NCI-H146 (cell line): ENCODE results near the gene CBX4.

ENCODE experiments used
- DNase-seq: peaks from one replicate; lab custom pipeline; 2025; lab: John Stamatoyannopoulos, UW

The CBX4 gene

GRCh38 chr17:79811868-79812352 lies 27.3 kb downstream of the CBX4 start:
- DNase-seq: peak; percentile 50

GRCh38 chr17:79811011-79811867 lies 28.0 kb downstream of the CBX4 start:
- DNase-seq: peak; percentile 80

GRCh38 chr17:79810130-79811010 lies 28.9 kb downstream of the CBX4 start:
- DNase-seq: peak; percentile 95

GRCh38 chr17:79809530-79810129 lies 29.6 kb downstream of the CBX4 start:
- DNase-seq: peak; percentile 74

- peak; percentile 74 for DNase-seq
Observed at GRCh38 chr17:79808763-79809529, 30.3 kb downstream of the CBX4 start.

GRCh38 chr17:79806863-79807720 lies 32.1 kb downstream of the CBX4 start:
- DNase-seq: no peak

- no peak for DNase-seq
Observed at GRCh38 chr17:79806446-79806760, 32.8 kb downstream of the CBX4 start.

GRCh38 chr17:79804856-79805696 lies 34.2 kb downstream of the CBX4 start:
- DNase-seq: no peak

GRCh38 chr17:79803997-79804855 lies 35.0 kb downstream of the CBX4 start:
- DNase-seq: peak; percentile 25

GRCh38 chr17:79803421-79803996 lies 35.7 kb downstream of the CBX4 start:
- no peak for DNase-seq

- no peak for DNase-seq
Observed at GRCh38 chr17:79802736-79803420, 36.4 kb downstream of the CBX4 start.

- DNase-seq: no peak
Observed at GRCh38 chr17:79802039-79802735, 37.1 kb downstream of the CBX4 start.

GRCh38 chr17:79801156-79802038 lies 37.8 kb downstream of the CBX4 start:
- peak; percentile 68 for DNase-seq

GRCh38 chr17:79800325-79801155 lies 38.7 kb downstream of the CBX4 start:
- peak; percentile 82 for DNase-seq
